HEK293 (cell line): ENCODE results near the gene TPSAB1.

ENCODE experiments used
- CTCF ChIP-seq: fragments of 450-650 bp; formaldehyde crosslinking; IDR thresholded peaks from 2 replicates; pipeline ENCODE4 v1.5.1; 2016; ENCODE audit warnings: missing biosample characterization, missing genetic modification characterization
- ELK4 ChIP-seq: IDR thresholded peaks from 2 replicates; pipeline ENCODE4 v1.6.1; 2011; ENCODE audit warnings: mild to moderate bottlenecking, low read depth, low read length, borderline replicate concordance
- FEZF1 ChIP-seq: fragments of 450-650 bp; formaldehyde crosslinking; IDR thresholded peaks from 2 replicates; pipeline ENCODE4 v1.5.1; 2016; ENCODE audit warnings: missing biosample characterization, missing genetic modification characterization
- MYNN ChIP-seq: fragments of 450-650 bp; formaldehyde crosslinking; IDR thresholded peaks from 2 replicates; pipeline ENCODE4 v1.5.1; 2016; ENCODE audit warnings: missing biosample characterization, missing genetic modification characterization, borderline replicate concordance
- SP7 ChIP-seq: fragments of 450-650 bp; formaldehyde crosslinking; IDR thresholded peaks from 2 replicates; pipeline ENCODE4 v1.5.1; 2016; ENCODE audit warnings: missing biosample characterization, missing genetic modification characterization
- TRIM28 ChIP-seq: IDR thresholded peaks from 2 replicates; pipeline ENCODE4 v1.6.1; 2011; ENCODE audit warnings: low read length, control low read depth, borderline replicate concordance
- TSHZ1 ChIP-seq: fragments of 450-650 bp; formaldehyde crosslinking; IDR thresholded peaks from 2 replicates; pipeline ENCODE4 v1.5.1; 2016; ENCODE audit warnings: missing biosample characterization, missing genetic modification characterization, borderline replicate concordance
- ZBTB20 ChIP-seq: fragments of 450-650 bp; formaldehyde crosslinking; IDR thresholded peaks from 2 replicates; pipeline ENCODE4 v1.5.1; 2016; ENCODE audit warnings: missing biosample characterization, missing genetic modification characterization
- ZBTB21 ChIP-seq: fragments of 450-650 bp; formaldehyde crosslinking; IDR thresholded peaks from 2 replicates; pipeline ENCODE4 v1.5.1; 2017; ENCODE audit warnings: missing biosample characterization, missing genetic modification characterization
- ZFHX2 ChIP-seq: fragments of 450-650 bp; formaldehyde crosslinking; conservative IDR thresholded peaks from 2 replicates; pipeline ENCODE4 v1.5.1; 2016; ENCODE audit warnings: missing biosample characterization, missing genetic modification characterization
- ZFP37 ChIP-seq: fragments of 450-650 bp; formaldehyde crosslinking; IDR thresholded peaks from 2 replicates; pipeline ENCODE4 v1.5.1; 2016; ENCODE audit warnings: missing biosample characterization, missing genetic modification characterization
- ZNF133 ChIP-seq: fragments of 450-650 bp; formaldehyde crosslinking; IDR thresholded peaks from 2 replicates; pipeline ENCODE4 v1.5.1; 2016; ENCODE audit warnings: missing biosample characterization, missing genetic modification characterization
- ZNF175 ChIP-seq: fragments of 450-650 bp; formaldehyde crosslinking; IDR thresholded peaks from 2 replicates; pipeline ENCODE4 v1.5.1; 2016; ENCODE audit warnings: missing biosample characterization, missing genetic modification characterization
- ZNF366 ChIP-seq: fragments of 450-650 bp; formaldehyde crosslinking; conservative IDR thresholded peaks from 2 replicates; pipeline ENCODE4 v1.5.1; 2016; ENCODE audit warnings: missing biosample characterization, missing genetic modification characterization
- ZNF391 ChIP-seq: fragments of 450-650 bp; formaldehyde crosslinking; IDR thresholded peaks from 2 replicates; pipeline ENCODE4 v1.5.1; 2016; ENCODE audit warnings: low read depth, missing biosample characterization, missing genetic modification characterization, borderline replicate concordance
- ZNF416 ChIP-seq: fragments of 450-650 bp; formaldehyde crosslinking; IDR thresholded peaks from 2 replicates; pipeline ENCODE4 v1.5.1; 2016; ENCODE audit warnings: missing biosample characterization, missing genetic modification characterization
- ZNF510 ChIP-seq: fragments of 450-650 bp; formaldehyde crosslinking; IDR thresholded peaks from 2 replicates; pipeline ENCODE4 v1.5.1; 2018; ENCODE audit warnings: mild to moderate bottlenecking, missing genetic modification characterization, missing biosample characterization; ENCODE audit not compliant: insufficient replicate concordance
- ZNF514 ChIP-seq: fragments of 450-650 bp; formaldehyde crosslinking; IDR thresholded peaks from 2 replicates; pipeline ENCODE4 v1.5.1; 2016; ENCODE audit warnings: missing biosample characterization, missing genetic modification characterization
- ZNF600 ChIP-seq: fragments of 450-650 bp; formaldehyde crosslinking; IDR thresholded peaks from 2 replicates; pipeline ENCODE4 v1.5.1; 2016; ENCODE audit warnings: missing biosample characterization, missing genetic modification characterization
- ZNF621 ChIP-seq: fragments of 450-650 bp; formaldehyde crosslinking; IDR thresholded peaks from 2 replicates; pipeline ENCODE4 v1.5.1; 2017; ENCODE audit warnings: missing biosample characterization, missing genetic modification characterization
- ZNF624 ChIP-seq: fragments of 450-650 bp; formaldehyde crosslinking; IDR thresholded peaks from 2 replicates; pipeline ENCODE4 v1.5.1; 2017; ENCODE audit warnings: missing biosample characterization, missing genetic modification characterization
- ZNF704 ChIP-seq: fragments of 450-650 bp; formaldehyde crosslinking; IDR thresholded peaks from 2 replicates; pipeline ENCODE4 v1.5.1; 2016; ENCODE audit warnings: missing biosample characterization, missing genetic modification characterization
- ZNF785 ChIP-seq: fragments of 450-650 bp; formaldehyde crosslinking; IDR thresholded peaks from 2 replicates; pipeline ENCODE4 v1.5.1; 2016; ENCODE audit warnings: missing biosample characterization, missing genetic modification characterization
- ZNF792 ChIP-seq: fragments of 450-650 bp; formaldehyde crosslinking; IDR thresholded peaks from 2 replicates; pipeline ENCODE4 v1.5.1; 2016; ENCODE audit warnings: missing biosample characterization, missing genetic modification characterization
- TF ChIP-seq, protein P1 (sequence below): fragments of 450-650 bp; formaldehyde crosslinking; IDR thresholded peaks from 2 replicates; pipeline ENCODE4 v1.5.1; 2017; ENCODE audit warnings: missing biosample characterization, missing genetic modification characterization

The TPSAB1 gene

DNA sequence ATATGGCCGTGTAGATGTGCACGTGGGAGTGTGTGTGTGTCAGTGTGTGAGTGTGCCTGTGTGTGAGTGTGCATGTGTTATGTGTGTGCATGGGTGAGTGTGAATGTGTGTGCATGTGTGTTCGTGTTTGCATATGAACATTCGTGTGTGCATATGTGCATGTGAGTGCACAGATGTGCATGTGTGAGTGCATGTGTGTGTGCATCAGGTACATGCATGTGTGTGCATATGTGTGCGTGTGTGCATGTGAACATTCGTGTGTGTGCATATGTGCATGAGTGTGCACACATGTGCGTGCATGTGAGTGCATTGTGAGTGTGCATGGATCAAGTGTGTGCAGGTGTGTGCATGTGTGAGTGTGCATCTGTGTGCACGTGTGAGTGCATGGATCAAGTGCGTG is 2.5 kb upstream of the TPSAB1 start (continued):
- TF ChIP-seq ZFP37 (tag by site-specific recombination) (no peak), ZNF366 (tag by site-specific recombination) (no peak), ZNF785 (no peak), ZNF624 (tag by site-specific recombination) (no peak), TSHZ1 (tag by site-specific recombination) (no peak), ZNF391 (no peak), ZBTB20 (no peak), SP7 (tag by site-specific recombination) (no peak), ZNF704 (tag by site-specific recombination) (no peak), ZNF133 (tag by site-specific recombination) (no peak), ZNF600 (tag by site-specific recombination) (no peak), ZNF175 (tag by site-specific recombination) (no peak), TRIM28 (no peak), ZNF792 (no peak), ZNF621 (tag by site-specific recombination) (peak; percentile 83), FEZF1 (tag by site-specific recombination) (no peak), ZBTB21 (tag by site-specific recombination) (no peak), ZNF514 (tag by site-specific recombination) (no peak), ZNF416 (tag by site-specific recombination) (no peak), ELK4 (no peak), ZFHX2 (tag by site-specific recombination) (peak; percentile 46), CTCF (no peak), ZNF510 (tag by site-specific recombination) (no peak), MYNN (no peak)
- TF ChIP-seq, protein P1, sequence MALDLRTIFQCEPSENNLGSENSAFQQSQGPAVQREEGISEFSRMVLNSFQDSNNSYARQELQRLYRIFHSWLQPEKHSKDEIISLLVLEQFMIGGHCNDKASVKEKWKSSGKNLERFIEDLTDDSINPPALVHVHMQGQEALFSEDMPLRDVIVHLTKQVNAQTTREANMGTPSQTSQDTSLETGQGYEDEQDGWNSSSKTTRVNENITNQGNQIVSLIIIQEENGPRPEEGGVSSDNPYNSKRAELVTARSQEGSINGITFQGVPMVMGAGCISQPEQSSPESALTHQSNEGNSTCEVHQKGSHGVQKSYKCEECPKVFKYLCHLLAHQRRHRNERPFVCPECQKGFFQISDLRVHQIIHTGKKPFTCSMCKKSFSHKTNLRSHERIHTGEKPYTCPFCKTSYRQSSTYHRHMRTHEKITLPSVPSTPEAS (tag by site-specific recombination) = peak; percentile 98
